ENCODE results near the gene ZSCAN5A.
A peak's percentile ranks its signal among the peaks of the same experiment; 100 is the strongest.
"Not testable (repeated sequence)": the region's sequence is repeated elsewhere in the genome, so short reads cannot be mapped to it uniquely, and the experiment has no call there.

The ZSCAN5A gene

DNA sequence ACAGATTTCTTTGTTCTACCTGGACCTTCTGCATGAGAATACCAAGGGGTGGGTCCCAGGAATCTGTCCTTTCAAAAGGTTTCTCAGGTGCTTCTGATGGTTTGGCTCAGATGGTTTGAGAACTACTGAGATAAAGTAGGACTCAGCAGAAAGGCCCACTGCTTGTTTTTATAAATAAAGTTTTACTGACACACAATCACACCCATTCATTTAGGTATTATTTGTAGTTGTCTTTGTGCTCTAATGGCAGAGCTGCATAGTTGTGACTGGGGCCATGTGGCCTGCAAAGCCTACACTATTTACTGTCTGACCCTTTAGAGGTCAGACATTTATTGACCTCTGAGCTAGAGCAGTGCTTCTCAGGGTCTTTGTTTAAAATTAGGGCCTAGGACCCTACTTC lies 24.5 kb downstream of the ZSCAN5A start:
- in situ Hi-C loops (cut with MboI; ENCODE audit: low pct_unique_long_range_greater_than_20kb, low sequenced_read_pairs), result no loop called here
- DNase-seq, result no peak

DNA sequence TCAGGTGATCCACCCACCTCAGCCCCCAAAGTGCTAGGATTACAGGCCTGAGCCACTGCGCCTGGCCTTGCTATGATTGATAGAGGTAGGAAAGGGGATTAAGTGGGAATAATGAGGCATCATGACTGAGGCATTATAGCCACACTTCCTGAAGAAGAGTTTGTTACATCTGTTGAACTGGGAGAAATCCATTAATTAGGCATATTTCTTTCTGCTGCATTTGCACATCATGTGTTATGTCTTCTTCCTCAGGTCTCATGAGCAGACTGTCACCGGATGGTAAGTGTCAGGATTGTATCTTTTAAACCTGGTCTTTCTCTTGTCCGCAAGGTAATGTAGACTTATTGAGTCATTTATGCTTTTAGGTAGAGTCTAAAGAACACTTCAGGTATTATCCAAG lies 29.9 kb downstream of the ZSCAN5A start:
- no peak for DNase-seq
- in situ Hi-C loops (cut with MboI; ENCODE audit: low pct_unique_long_range_greater_than_20kb, low sequenced_read_pairs), result no loop called here

DNA sequence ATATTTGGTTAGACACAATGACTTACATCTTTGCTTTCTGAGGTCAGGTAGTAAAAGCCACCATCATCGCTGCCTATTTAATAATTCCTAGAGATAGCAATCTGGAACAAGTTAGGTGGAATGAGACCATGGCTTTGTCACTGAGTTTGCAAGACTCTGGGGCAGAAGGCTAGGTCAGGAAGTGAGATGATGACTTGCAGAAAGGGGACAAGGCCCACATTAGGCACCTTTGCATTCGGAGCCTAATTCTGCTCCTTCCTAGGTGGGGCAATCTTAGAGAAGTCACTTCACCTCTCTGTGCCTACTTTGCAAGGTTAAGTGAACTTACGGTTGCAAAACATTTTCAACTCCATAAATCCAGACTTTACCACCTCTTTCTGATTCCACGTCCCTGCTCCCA lies 31.8 kb downstream of the ZSCAN5A start:
- in situ Hi-C loops (cut with MboI; ENCODE audit: low pct_unique_long_range_greater_than_20kb, low sequenced_read_pairs), result no loop called here
- DNase-seq, result no peak

DNA sequence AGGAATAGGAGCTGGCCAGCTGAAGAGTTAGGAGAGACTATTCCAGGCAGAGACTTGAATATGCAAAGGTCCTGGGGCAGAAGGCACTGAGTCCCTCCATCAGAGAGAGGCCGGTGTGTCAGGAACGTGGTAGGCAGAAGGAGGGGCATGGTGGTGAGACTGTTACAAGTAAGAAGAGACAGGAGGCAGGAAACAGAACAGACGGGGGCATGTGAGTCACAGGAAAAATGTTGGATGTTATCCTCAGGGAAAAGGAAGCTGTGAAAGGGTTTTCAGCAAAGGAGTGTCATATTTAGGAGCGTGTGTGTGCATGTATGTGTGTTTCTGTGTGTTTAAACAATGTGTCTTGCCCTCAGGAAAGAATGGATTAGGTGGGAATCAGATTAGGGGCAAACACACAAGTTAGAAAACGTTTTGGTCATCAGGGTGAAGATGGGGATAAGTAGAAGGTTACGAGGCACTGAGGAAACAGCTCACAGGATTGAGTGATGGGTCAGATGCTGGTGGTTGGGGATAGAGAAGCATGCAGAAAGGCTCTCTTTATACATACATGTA lies 41.0 kb downstream of the ZSCAN5A start:
- in situ Hi-C loops (cut with MboI; ENCODE audit: low pct_unique_long_range_greater_than_20kb, low sequenced_read_pairs), result no loop called here
- DNase-seq, result no peak

DNA sequence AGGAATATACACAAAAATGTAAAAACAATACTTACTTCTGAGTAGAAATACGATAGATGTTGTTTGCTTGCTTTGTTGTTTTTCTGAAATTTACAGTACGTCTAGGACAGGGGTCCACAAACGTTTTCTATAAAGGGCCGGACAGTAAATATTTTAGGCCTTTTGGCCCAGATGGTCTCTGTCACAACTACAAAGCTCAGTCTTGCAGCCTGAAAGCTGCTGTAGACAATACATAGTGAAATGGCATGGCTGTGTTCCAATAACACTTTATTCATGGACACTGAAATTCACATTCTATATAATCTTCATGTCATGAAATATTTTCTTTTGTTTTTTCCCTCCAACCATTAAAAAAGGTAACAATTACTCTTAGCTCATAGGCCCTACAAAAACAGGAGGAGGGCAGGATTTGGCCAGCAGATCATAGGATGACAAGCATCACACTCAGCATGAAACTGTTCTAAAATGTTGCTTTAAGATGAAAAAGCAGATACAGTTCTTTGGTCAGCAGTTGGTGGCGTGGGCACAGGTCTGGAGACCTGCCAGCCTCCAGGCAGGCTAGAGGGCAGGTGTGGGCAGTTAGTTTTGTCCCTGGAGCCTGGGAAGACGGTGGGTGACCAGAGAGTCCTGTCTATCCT lies 42.4 kb downstream of the ZSCAN5A start, which contains the start of gene EDDM13:
EDDM13 (plus strand) TSS at position 588 of the 638 bp plus-strand sequence. CDS start 87 bp downstream, outside the sequence.
- DNase-seq, result no peak
- in situ Hi-C loops (cut with MboI; ENCODE audit: low pct_unique_long_range_greater_than_20kb, low sequenced_read_pairs), result no loop called here

DNA sequence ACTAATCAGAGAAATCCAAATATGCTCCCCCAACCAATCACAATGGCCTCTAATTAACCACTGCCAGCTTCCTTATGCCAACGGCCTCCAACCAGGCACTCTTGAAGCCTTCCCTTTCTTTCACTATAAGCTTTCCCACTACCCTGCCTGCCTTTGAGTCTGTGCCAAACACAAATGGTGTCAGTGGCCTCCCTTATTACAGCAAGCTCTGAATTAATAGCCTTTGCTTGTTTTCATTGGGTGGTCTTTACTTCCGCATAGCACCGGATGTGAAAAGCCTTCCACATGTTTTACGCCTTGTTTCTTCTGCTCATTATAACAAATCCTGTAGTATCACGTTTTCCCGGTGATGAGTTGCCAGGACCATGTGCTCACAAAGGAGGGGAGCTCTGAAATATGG lies 43.5 kb downstream of the ZSCAN5A start:
- in situ Hi-C loops (cut with MboI; ENCODE audit: low pct_unique_long_range_greater_than_20kb, low sequenced_read_pairs), result no loop called here
- DNase-seq, result no peak

DNA sequence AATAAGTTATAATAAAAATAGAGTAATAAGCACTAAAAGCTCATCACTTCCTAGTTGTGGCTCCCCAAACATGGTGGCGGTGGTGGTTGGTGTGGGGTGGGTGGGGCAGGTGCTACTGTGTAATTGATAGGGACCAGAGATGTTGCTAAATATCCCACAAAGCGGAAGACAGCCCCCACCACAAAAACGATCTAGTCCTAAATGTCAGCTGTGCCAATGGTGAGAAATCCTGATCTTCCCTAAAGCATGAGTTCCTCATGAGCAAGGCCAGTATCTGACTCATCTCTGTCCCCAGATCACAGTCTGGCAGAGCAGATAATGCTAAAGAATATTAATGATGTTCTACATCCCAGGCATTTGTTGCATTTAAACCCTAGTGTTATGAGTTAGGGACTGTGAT lies 44.0 kb downstream of the ZSCAN5A start:
- in situ Hi-C loops (cut with MboI; ENCODE audit: low pct_unique_long_range_greater_than_20kb, low sequenced_read_pairs), result no loop called here
- peak; percentile 83 for DNase-seq

DNA sequence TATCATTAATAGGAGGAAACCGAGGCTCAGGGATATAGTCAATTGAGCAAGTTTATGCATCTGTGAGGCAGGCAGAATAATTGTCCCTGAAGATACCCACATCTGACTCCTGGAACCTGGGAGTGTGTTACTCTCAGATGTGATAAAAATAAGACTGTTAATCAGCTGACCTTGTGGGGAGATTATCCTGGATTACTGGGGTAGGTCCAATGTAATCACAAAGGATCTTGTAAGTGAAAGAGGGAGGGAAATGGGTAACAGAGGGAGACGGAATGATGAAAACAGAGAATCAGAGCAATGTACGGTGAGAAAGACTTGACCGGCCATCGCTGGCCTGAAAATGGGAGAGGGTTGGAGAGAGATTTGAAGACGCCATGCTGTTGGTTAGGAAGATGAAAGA lies 45.3 kb downstream of the ZSCAN5A start:
- in situ Hi-C loops (cut with MboI; ENCODE audit: low pct_unique_long_range_greater_than_20kb, low sequenced_read_pairs), result no loop called here
- DNase-seq, result no peak

DNA sequence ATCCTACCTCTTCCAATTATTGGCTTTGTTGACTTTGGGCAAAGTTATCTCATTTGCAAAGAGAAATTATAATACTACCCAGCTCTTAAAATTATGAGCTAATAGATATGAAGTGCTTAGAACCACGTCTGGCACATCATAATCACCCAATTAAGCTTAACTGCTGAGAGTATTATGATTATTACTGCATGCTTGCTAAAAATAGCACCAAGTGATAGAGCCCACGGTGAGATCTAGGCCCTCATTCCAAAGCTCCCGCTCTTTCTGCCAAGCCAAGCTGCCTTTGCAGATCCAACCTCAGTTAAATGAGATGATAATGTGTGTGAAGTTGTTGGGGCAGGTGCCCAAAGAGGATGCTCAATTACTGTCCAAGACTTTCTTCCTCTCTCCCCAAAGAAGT lies 48.6 kb downstream of the ZSCAN5A start:
- in situ Hi-C loops (cut with MboI; ENCODE audit: low pct_unique_long_range_greater_than_20kb, low sequenced_read_pairs), result no loop called here
- DNase-seq, result no peak

DNA sequence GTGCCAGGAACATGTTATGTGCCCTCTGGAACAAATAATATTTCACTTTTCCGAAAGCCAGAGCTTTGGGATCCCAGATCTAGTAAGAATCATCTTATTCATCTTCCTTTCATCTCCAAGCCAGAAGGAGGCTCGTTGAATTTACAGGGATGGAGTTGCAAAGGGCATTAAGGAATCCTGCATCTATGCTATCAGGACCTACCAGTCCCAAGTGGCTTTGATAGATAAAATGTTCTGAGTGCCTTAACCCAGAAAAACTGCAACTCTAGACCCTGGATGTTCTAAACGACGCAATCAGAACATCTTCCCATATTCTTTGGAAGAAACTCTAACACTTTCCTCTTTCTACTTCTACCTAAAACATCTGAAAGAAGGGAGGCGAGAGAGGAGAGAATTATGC lies 51.3 kb downstream of the ZSCAN5A start:
- in situ Hi-C loops (cut with MboI; ENCODE audit: low pct_unique_long_range_greater_than_20kb, low sequenced_read_pairs), result no loop called here
- no peak for DNase-seq

DNA sequence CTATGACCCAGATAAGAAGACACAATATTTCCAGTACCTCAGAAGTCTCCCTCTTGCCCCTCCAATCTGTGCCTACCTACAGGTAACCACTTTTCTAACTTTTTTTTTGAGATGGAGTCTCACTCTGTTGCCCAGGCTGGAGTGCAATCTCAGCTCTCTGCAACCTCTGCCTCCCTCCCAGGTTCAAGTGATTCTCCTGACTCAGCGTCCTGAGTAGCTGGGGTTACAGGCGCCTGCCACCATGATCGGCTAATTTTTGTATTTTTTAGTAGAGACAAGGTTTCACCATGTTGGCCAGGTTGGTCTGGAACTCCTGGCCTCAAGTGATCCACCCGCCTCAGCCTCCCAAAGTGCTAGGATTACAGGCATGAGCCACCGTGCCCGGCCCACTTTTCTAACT lies 52.7 kb downstream of the ZSCAN5A start:
- in situ Hi-C loops (cut with MboI; ENCODE audit: low pct_unique_long_range_greater_than_20kb, low sequenced_read_pairs); DNase-seq: not testable (repeated sequence)

DNA sequence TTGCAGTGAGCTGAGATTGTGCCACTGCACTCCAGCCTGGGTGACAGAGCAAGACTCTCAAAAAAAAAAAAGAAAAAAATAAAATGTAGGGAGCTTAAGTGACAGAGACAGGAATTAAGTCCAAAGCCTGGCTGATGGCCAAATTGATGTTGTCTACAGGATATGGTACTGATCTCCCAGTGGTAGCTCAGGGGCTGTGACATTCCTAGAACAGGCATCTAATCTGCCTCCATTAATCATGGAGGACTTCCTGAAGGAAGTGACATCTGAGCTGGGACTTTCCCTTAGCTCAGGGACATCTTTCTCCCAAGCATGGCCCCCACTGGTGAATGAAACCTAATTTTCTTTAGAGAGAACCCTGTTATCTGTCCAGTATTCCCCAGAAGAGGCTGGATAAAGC lies 53.5 kb downstream of the ZSCAN5A start:
- in situ Hi-C loops (cut with MboI; ENCODE audit: low pct_unique_long_range_greater_than_20kb, low sequenced_read_pairs), result no loop called here
- DNase-seq, result no peak

DNA sequence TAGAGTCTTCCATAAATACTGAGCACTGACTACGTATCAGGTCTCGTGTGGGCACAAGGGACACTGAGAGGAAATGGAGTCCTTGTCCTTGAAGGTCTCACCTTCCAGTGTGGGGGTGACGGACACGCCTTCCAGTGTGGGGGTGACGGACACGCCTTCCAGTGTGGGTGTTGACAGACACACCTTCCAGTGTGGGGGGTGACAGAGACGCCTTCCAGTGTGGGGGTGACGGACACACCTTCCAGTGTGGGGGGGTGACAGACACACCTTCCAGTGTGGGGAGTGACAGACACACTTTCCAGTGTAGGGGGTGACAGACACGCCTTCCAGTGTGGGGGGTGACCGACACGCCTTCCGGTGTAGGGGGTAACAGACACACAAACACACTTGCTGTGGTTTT lies 56.4 kb downstream of the ZSCAN5A start:
- in situ Hi-C loops (cut with MboI; ENCODE audit: low pct_unique_long_range_greater_than_20kb, low sequenced_read_pairs), result loop anchor here (10.0 kb wide), 1 partner anchor 183 kb away; no protein-coding TSS in a partner anchor
- no peak for DNase-seq

DNA sequence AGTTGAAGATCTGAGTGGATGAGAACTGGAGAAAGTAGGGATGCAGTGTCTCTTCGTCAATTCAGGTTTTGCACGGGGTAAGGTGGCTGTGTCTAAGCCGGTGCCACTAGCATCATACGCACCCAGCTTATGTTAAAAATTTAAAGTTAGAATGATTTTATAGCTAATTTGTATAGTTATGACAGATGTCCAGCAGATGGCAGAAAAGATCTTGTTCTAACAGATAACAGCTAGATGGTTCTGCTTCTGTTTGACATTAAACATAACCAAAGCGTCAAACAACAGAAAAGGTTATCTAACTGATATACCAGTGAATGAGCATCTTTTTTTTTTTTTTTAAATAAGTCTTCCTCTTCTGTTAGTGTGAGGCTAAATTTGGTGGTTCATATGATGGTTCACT lies 60.9 kb downstream of the ZSCAN5A start:
- in situ Hi-C loops (cut with MboI; ENCODE audit: low pct_unique_long_range_greater_than_20kb, low sequenced_read_pairs), result loop anchor here (10.0 kb wide), 1 partner anchor 179 kb away; no protein-coding TSS in a partner anchor

DNA sequence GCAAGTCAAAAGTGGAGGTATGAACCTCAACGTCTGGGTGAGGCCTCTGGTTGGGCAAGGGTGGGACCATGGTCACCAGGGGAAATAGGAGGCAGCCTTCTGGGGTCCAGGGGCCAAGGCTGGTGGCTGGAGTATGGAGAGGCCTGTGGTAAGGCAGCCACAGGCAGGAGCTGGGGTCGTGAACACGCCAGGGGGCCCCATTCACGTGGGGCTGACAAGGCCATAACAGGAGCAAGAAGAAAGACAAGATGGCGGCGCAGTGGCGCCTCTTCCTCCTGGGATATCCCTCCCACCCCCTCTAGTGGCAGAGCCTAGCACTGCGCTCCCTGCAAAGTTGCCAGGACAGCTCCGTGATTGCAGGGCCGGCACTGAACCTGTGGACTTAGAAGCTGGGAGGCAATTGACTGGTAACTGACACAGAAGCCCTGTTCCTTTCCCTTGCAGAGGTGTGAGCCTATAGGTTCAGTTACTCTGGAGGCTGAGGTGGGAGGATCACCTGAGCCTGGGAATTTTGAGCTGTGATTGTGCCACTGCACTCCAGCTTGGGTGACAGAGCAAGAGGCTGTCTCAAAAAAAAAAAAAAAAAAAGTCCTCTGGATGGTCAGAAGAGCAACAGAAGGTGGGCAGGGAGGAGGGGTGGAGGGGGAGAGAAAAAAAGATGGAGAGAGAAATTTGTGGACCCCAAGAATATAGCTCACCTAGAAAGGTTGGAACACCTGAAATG lies 61.8 kb downstream of the ZSCAN5A start:
- in situ Hi-C loops (cut with MboI; ENCODE audit: low pct_unique_long_range_greater_than_20kb, low sequenced_read_pairs), result loop anchor here (10.0 kb wide), 1 partner anchor 178 kb away; no protein-coding TSS in a partner anchor
- peak; percentile 85 for DNase-seq

More for the DNA sequence above, 60.9 kb downstream of the ZSCAN5A start:
- peak; percentile 56 for DNase-seq

DNA sequence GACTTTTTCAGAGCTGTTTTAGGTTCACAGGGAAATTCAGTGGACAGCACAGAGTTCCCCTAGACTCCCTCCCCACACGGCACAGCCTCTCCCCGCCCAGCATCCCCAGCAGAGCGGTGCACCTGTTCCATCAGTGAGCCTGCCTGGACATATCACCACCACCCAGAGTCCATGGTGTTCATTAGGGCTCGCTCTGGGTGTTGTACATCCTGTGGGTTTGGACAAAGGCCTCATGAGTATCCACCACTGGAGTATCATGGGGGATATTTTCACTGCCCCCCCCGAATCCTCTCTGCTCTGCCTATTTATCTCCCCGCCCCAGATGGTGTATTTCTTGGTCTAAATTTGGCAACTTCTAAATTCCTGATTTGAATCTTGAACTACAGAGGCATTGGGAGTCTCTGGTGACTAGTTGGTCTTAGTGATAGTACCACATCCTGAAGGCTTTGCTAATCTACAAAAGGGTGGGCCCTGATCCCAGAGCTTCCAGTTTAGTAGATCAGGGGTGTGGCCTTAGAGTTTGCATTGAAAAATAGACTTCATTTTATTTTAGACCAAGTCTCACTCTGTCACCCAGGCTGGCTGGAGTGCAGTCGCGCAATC lies 65.8 kb downstream of the ZSCAN5A start:
- DNase-seq; in situ Hi-C loops (cut with MboI; ENCODE audit: low pct_unique_long_range_greater_than_20kb, low sequenced_read_pairs): not testable (repeated sequence)

DNA sequence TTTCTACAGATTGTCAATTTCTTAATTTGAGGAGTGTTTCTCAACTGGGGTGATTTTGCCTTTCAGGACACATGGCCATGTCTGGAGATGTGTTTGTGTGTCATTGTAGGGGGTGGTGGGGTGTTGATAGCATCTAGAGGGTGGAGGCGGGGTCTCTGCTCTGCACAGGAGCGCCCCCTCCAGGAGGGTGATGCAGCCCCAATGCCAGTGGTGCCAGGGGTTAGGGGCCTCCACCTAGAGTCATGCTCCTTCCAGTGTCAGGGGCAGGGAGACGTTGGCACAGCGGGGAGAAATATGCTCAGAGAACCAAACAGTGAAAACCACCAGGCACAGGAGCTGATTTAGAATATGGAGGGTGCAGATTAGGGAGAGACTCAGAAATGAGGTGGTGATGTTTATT lies 68.9 kb downstream of the ZSCAN5A start:
- in situ Hi-C loops (cut with MboI; ENCODE audit: low pct_unique_long_range_greater_than_20kb, low sequenced_read_pairs); DNase-seq: not testable (repeated sequence)

DNA sequence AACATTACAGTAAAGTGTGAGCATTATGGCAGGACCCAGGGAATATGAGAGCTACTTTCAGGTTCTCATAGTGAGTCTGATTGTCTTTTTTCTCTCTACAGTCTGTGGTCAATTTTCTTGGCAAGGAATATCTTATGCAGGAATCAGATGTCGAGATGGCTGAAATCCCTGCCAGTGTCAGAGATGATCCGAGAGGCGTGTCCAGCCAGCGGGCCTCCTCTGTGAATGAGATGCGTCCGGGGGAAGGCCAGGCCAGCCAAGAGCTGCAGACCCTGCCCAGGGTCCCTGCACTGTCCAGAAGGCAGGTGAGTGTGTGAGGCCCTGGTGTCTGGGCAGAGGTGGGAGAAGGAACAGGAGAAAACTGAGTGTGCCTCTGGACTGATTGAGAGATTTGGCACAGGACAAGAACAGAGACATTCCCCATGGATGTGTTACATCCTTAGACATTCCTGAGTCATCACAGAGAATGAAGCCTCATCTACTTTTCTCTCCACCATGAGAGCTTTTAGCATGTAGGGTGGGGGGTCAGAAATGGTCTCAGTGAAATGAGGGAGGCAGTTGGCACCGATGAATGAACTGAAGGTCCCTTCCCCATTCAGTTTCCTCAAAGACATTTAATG lies 69.4 kb downstream of the ZSCAN5A start:
- no peak for DNase-seq
- in situ Hi-C loops (cut with MboI; ENCODE audit: low pct_unique_long_range_greater_than_20kb, low sequenced_read_pairs), result no loop called here

DNA sequence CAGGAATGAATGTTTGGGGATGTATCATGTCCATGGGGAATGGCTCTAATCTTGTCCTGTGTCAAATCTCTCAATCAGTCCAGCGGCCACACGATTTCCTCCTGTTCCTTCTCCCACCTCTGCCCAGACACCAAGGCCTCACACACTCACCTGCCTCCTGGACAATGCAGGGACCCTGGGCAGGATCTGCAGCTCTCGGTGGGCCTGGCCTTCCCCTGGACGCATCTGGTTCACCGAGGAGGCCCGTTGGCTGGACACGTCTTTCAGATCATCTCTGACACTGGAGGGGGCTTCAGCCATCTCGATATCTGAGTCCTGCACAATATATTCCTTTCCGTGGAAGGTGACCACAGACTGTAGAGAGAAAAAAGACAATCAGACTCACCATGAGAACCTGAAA lies 91.2 kb downstream of the ZSCAN5A start:
- in situ Hi-C loops (cut with MboI; ENCODE audit: low pct_unique_long_range_greater_than_20kb, low sequenced_read_pairs), result no loop called here
- DNase-seq, result no peak

DNA sequence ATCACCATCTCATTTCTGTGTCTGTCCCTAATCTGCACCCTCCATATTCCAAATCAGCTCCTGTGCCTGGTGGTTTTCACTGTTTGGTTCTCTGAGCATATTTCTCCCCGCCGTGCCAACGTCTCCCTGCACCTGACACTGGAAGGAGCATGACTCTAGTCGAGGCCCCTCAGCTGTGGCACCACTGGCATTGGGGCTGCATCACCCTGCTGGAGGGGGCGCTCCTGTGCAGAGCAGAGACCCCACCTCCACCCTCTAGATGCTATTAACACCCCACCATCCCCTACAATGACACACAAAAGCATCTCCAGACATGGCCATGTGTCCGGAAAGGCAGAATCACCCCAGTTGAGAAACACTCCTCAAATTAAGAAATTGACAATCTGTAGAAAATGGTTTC lies 91.7 kb downstream of the ZSCAN5A start:
- DNase-seq, result no peak
- in situ Hi-C loops (cut with MboI; ENCODE audit: low pct_unique_long_range_greater_than_20kb, low sequenced_read_pairs), result no loop called here
